Measurements from ENCODE around the gene ADCY3. TPM values are rescaled to one million over a fixed set of nuclear protein-coding genes. Genes with fewer than 3 reads are reported as not detected.

The ADCY3 gene
- total and polyA plus RNA-seq, 9 of the 15 experiments (the other 6 are each of a cell fraction or from before 2014, with no cell fraction given), result 1.5 to 54.8 (median 26.3) TPM

DNA sequence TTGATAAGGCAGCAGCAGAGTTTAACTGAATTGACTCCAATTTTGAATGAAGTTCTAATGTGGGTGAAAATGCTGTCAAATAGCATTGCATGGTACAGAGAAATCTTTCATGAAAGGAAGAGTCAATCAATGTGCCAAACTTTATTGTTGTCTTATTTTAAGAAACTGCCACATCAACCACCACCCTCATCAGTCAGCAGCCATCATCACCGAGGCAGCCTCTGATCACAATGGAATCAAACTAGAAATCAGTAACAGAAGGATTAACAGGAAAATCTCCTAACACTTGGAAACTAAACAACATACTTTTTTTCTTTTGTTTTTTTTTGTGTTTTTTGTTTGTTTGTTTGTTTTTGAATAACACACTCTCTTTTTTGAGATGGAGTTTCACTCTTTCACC lies 41.9 kb upstream of the ADCY3 start:
- DNase-seq (ENCODE audit: extremely low read depth in 1 of 4, low spot score in 3 of 4) (no peak), ATAC-seq (no peak), FAIRE-seq (no peak)
- no peak overlapping the region for H3K9ac ChIP-seq (ENCODE audit: insufficient read depth in 1 of 2, low read depth in 2 of 2, low read length in 2 of 2)
- 85% methylated on average over 1 of the region's 1 CpG for WGBS (ENCODE audit: insufficient coverage, low coverage, missing lambda C conversion rate)
- in situ Hi-C loops (cut with MboI), result no loop called here
- intact Hi-C loops (cut with micrococcal nuclease), result no loop called here
- no peaks in the 10 kb centered on the region for H3K79me2 ChIP-seq (ENCODE audit: control insufficient read depth, insufficient read depth, low read length)
- CTCF ChIA-PET (ENCODE audit: low intra/inter-chr PET ratio), result no interaction called here
- no peak overlapping the region for H3K4me2 ChIP-seq (ENCODE audit: insufficient read depth, low read length)
- POLR2A ChIA-PET, result interaction anchor here (1.6 kb wide), 1 partner anchor 8 kb away, joined by 6 read pairs; no protein-coding TSS in a partner anchor
- H3K36me3 ChIP-seq (ENCODE audit: control insufficient read depth, insufficient read depth, low read length), result peaks cover 50% of the 10 kb centered on the region; the same call in 2 of the 3 replicates
- H3K9me1 ChIP-seq (ENCODE audit: control insufficient read depth, insufficient read depth, low read length), result no peaks in the 10 kb centered on the region
- H3K27ac ChIP-seq (ENCODE audit: extremely low read depth, low read depth, low read length), result no peak overlapping the region
- H4K20me1 ChIP-seq (replicated peaks; ENCODE audit: control insufficient read depth, insufficient read depth, low read length), result no peaks in the 10 kb centered on the region
- no peaks in the 10 kb centered on the region for H3K27me3 ChIP-seq (ENCODE audit: control insufficient read depth in 2 of 2, insufficient read depth in 2 of 2, low read length in 2 of 2)
- no peak overlapping the region for H2AFZ ChIP-seq (ENCODE audit: low read depth, low read length)
- no peaks in the 10 kb centered on the region for H3K4me1 ChIP-seq (replicated peaks in 1 of 2; ENCODE audit: control insufficient read depth in 2 of 2, insufficient read depth in 2 of 2, low read length in 2 of 2)
- TF ChIP-seq RUNX1 (IDR thresholded peaks at IDR 0.05; ENCODE audit: low read depth) (no peak), SAFB2 (IDR thresholded peaks at IDR 0.05; ENCODE audit: borderline replicate concordance, low read depth, low read length, severe bottlenecking) (no peak)
- H3K9me3 ChIP-seq (replicated peaks; ENCODE audit: control insufficient read depth, insufficient read depth, low read depth, low read length), result no peaks in the 10 kb centered on the region
- H3K4me3 ChIP-seq, result no peak overlapping the region
- no TSS peak for BruUV-seq (replicated peaks)

DNA sequence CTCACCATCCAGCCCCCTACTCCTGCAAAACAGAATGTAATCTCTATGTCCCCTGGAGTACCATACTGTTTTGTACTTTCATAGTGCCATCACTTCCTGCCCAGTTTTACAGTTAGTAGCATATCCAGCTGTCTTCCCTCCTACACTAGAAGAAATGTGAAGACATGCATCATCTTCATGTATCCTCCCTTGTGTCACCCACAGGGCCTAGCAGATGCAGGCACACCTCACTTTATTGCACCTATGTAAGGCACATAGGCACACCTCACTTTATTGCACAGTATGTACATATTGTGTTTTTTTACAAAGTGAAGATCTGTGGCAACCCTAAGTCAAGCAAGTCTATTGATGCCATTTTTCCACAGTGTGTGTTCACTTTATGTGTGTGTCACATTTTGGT lies 39.7 kb upstream of the ADCY3 start:
- FAIRE-seq, result no peak
- ChIA-PET CTCF (ENCODE audit: low intra/inter-chr PET ratio) (no interaction called here), POLR2A (interaction anchor here (0.6 to 1.1 kb wide), 3 partner anchors 16 to 1257 kb away, joined by 3 read pairs; no protein-coding TSS in a partner anchor)
- Histone ChIP-seq H3K4me3 (no peak overlapping the region), H3K9ac (ENCODE audit: insufficient read depth in 1 of 2, low read depth in 2 of 2, low read length in 2 of 2) (no peak overlapping the region), H3K79me2 (ENCODE audit: control insufficient read depth, insufficient read depth, low read length) (no peaks in the 10 kb centered on the region), H2AFZ (ENCODE audit: low read depth, low read length) (no peak overlapping the region), H3K9me1 (ENCODE audit: control insufficient read depth, insufficient read depth, low read length) (no peaks in the 10 kb centered on the region), H3K27ac (ENCODE audit: extremely low read depth, low read depth, low read length) (no peak overlapping the region), H3K36me3 (ENCODE audit: control insufficient read depth, insufficient read depth, low read length) (peaks cover 58% of the 10 kb centered on the region), H3K4me2 (ENCODE audit: insufficient read depth, low read length) (no peak overlapping the region), H4K20me1 (replicated peaks; ENCODE audit: control insufficient read depth, insufficient read depth, low read length) (no peaks in the 10 kb centered on the region), H3K4me1 (replicated peaks in 1 of 2; ENCODE audit: control insufficient read depth in 2 of 2, insufficient read depth in 2 of 2, low read length in 2 of 2) (no peaks in the 10 kb centered on the region), H3K9me3 (replicated peaks; ENCODE audit: control insufficient read depth, insufficient read depth, low read depth, low read length) (no peaks in the 10 kb centered on the region), H3K27me3 (ENCODE audit: control insufficient read depth in 2 of 2, insufficient read depth in 2 of 2, low read length in 2 of 2) (no peaks in the 10 kb centered on the region)
- no TSS peak for BruUV-seq (replicated peaks)
- intact Hi-C loops (cut with micrococcal nuclease) (no loop called here), in situ Hi-C loops (cut with MboI) (no loop called here)
- DNase-seq (ENCODE audit: extremely low read depth in 1 of 4, low spot score in 3 of 4), result no peak
- no peak for ATAC-seq
- TF ChIP-seq ZNF830 (CRISPR knock-in tag; IDR thresholded peaks at IDR 0.05) (no peak), SMARCA5 (IDR thresholded peaks at IDR 0.05) (no peak), ETV1 (tag; conservative IDR thresholded peaks at IDR 0.05; ENCODE audit: low read depth) (no peak), TEAD1 (CRISPR knock-in tag; IDR thresholded peaks at IDR 0.05) (no peak), NR2C1 (IDR thresholded peaks at IDR 0.05) (no peak), NR2C1 (tag; IDR thresholded peaks at IDR 0.05) (no peak), ZNF431 (CRISPR knock-in tag; IDR thresholded peaks at IDR 0.05) (no peak), SAFB2 (IDR thresholded peaks at IDR 0.05; ENCODE audit: borderline replicate concordance, low read depth, low read length, severe bottlenecking) (no peak), POLR3G (IDR thresholded peaks at IDR 0.05; ENCODE audit: extremely low read depth, insufficient read length, insufficient replicate concordance) (no peak), CHD2 (IDR thresholded peaks at IDR 0.05; ENCODE audit: low read depth, low read length) (no peak)
- TF ChIP-seq, protein P1, sequence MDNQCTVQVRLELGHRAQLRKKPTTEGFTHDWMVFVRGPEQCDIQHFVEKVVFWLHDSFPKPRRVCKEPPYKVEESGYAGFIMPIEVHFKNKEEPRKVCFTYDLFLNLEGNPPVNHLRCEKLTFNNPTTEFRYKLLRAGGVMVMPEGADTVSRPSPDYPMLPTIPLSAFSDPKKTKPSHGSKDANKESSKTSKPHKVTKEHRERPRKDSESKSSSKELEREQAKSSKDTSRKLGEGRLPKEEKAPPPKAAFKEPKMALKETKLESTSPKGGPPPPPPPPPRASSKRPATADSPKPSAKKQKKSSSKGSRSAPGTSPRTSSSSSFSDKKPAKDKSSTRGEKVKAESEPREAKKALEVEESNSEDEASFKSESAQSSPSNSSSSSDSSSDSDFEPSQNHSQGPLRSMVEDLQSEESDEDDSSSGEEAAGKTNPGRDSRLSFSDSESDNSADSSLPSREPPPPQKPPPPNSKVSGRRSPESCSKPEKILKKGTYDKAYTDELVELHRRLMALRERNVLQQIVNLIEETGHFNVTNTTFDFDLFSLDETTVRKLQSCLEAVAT (IDR thresholded peaks at IDR 0.05), result no peak
- TF ChIP-seq, protein P2, sequence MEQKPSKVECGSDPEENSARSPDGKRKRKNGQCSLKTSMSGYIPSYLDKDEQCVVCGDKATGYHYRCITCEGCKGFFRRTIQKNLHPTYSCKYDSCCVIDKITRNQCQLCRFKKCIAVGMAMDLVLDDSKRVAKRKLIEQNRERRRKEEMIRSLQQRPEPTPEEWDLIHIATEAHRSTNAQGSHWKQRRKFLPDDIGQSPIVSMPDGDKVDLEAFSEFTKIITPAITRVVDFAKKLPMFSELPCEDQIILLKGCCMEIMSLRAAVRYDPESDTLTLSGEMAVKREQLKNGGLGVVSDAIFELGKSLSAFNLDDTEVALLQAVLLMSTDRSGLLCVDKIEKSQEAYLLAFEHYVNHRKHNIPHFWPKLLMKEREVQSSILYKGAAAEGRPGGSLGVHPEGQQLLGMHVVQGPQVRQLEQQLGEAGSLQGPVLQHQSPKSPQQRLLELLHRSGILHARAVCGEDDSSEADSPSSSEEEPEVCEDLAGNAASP (IDR thresholded peaks at IDR 0.05), result no peak
